A673 (cell line): ENCODE data around the gene NMNAT3. TPM values are rescaled to one million over a fixed set of nuclear protein-coding genes. Genes with fewer than 3 reads are reported as not detected.

Experiments used
- BruUV-seq: library from RNA; stranded (reverse); fragments of 400-500 nt; replicated peaks from 2 replicates; lab custom pipeline; 2021; lab: Mats Ljungman, UMichigan
- CTCF ChIA-PET: fragments of 300-600 bp; sonication (Branson Sonifier 250); formaldehyde crosslinking; loops from one replicate; lab custom pipeline; 2022; ENCODE audit warnings: antibody characterized with exemption; lab: Charles Lee
- POLR2A ChIA-PET: fragments of 300-600 bp; sonication (Branson Sonifier 250); formaldehyde crosslinking; loops from one replicate; lab custom pipeline; 2022; ENCODE audit warnings: antibody characterized with exemption; ENCODE audit not compliant: low non-redundant PET; lab: Charles Lee
- DNase-seq: peaks from one replicate; pipeline ENCODE4 v3.0.0-alpha.2; 2015; ENCODE audit warnings: low spot score
- H3K27ac ChIP-seq: fragments of 200-600 bp; sonication (generic); 2 replicates; pipeline ENCODE4 v1.5.1; 2016; ENCODE audit warnings: mixed run types, low read depth, mild to moderate bottlenecking, mixed read lengths, antibody characterized with exemption, low read length; ENCODE audit not compliant: poor library complexity, severe bottlenecking
- H3K27me3 ChIP-seq: fragments of 200-600 bp; sonication (generic); replicated peaks from 2 replicates; pipeline ENCODE4 v1.6.1; 2017; ENCODE audit warnings: mixed run types, low read depth, mild to moderate bottlenecking, mixed read lengths, antibody characterized with exemption, low read length; ENCODE audit not compliant: insufficient read depth, poor library complexity
- H3K36me3 ChIP-seq: fragments of 200-600 bp; sonication (generic); 2 replicates; pipeline ENCODE4 v1.6.1; 2016; ENCODE audit warnings: mixed run types, mild to moderate bottlenecking, mixed read lengths, antibody characterized with exemption, low read length; ENCODE audit not compliant: insufficient read depth, poor library complexity, severe bottlenecking
- H3K4me1 ChIP-seq: fragments of 200-600 bp; sonication (generic); 2 replicates; pipeline ENCODE4 v1.6.1; 2017; ENCODE audit warnings: mixed run types, mild to moderate bottlenecking, mixed read lengths, antibody characterized with exemption, low read length; ENCODE audit not compliant: insufficient read depth, poor library complexity, severe bottlenecking
- H3K4me3 ChIP-seq: fragments of 200-600 bp; sonication (generic); 2 replicates; pipeline ENCODE4 v1.5.1; 2016; ENCODE audit warnings: low read depth, mixed run types, mild to moderate bottlenecking, mixed read lengths, low read length; ENCODE audit not compliant: poor library complexity, severe bottlenecking
- H3K9me3 ChIP-seq: fragments of 200-600 bp; sonication (generic); 2 replicates; pipeline ENCODE4 v1.6.1; 2016; ENCODE audit warnings: mixed run types, low read depth, mild to moderate bottlenecking, mixed read lengths, antibody characterized with exemption, low read length; ENCODE audit not compliant: poor library complexity, severe bottlenecking
- EZH2 ChIP-seq: fragments of 200-600 bp; sonication (generic); IDR thresholded peaks from 2 replicates; pipeline ENCODE4 v1.6.1; 2017; ENCODE audit warnings: borderline replicate concordance, low read depth, mild to moderate bottlenecking, mixed read lengths, antibody characterized with exemption, low read length; ENCODE audit not compliant: poor library complexity, severe bottlenecking
- intact Hi-C: fragments of 100-400 bp; cut with micrococcal nuclease; formaldehyde crosslinking; loops from one replicate; pipeline ENCODE4 v1.10.0; 2022; ENCODE audit not compliant: unreplicated experiment
- total RNA-seq: library from RNA; stranded (reverse); gene quantifications from 2 replicates; pipeline ENCODE4 v1.2.3, GENCODE V29; 2021
- TF ChIP-seq, protein P1 (sequence below): fragments of 300-800, 200-600 bp; sonication (generic); conservative IDR thresholded peaks from 2 replicates; pipeline ENCODE4 v1.5.1; 2017; ENCODE audit warnings: low read depth, mild to moderate bottlenecking, antibody characterized with exemption, low read length, moderate library complexity, mixed read lengths

The NMNAT3 gene
- total RNA-seq, 1 experiment from 2014 or later, result 1.9 TPM

GRCh38 chr3:139710212-139710611 lies 32.4 kb upstream of the NMNAT3 start:
- no peak overlapping the region for H3K27ac ChIP-seq
- H3K9me3 ChIP-seq, result no peaks in the 10 kb centered on the region
- no peaks in the 10 kb centered on the region for H3K27me3 ChIP-seq
- no peaks in the 10 kb centered on the region for H3K4me1 ChIP-seq
- no peak for TF ChIP-seq EZH2
- TF ChIP-seq, protein P1, sequence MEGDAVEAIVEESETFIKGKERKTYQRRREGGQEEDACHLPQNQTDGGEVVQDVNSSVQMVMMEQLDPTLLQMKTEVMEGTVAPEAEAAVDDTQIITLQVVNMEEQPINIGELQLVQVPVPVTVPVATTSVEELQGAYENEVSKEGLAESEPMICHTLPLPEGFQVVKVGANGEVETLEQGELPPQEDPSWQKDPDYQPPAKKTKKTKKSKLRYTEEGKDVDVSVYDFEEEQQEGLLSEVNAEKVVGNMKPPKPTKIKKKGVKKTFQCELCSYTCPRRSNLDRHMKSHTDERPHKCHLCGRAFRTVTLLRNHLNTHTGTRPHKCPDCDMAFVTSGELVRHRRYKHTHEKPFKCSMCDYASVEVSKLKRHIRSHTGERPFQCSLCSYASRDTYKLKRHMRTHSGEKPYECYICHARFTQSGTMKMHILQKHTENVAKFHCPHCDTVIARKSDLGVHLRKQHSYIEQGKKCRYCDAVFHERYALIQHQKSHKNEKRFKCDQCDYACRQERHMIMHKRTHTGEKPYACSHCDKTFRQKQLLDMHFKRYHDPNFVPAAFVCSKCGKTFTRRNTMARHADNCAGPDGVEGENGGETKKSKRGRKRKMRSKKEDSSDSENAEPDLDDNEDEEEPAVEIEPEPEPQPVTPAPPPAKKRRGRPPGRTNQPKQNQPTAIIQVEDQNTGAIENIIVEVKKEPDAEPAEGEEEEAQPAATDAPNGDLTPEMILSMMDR, result no peak
- CTCF ChIA-PET, result no interaction called here
- no peak for DNase-seq
- no peak overlapping the region for H3K4me3 ChIP-seq
- POLR2A ChIA-PET, result no interaction called here
- no peaks in the 10 kb centered on the region for H3K36me3 ChIP-seq
- intact Hi-C loops, result no loop called here
- BruUV-seq, result no TSS peak

- Histone ChIP-seq H3K27ac (no peak overlapping the region), H3K4me3 (no peak overlapping the region), H3K27me3 (no peaks in the 10 kb centered on the region), H3K36me3 (no peaks in the 10 kb centered on the region), H3K4me1 (no peaks in the 10 kb centered on the region), H3K9me3 (no peaks in the 10 kb centered on the region)
- ChIA-PET CTCF (no interaction called here), POLR2A (no interaction called here)
- TF ChIP-seq, protein P1, result no peak
- TF ChIP-seq EZH2, result no peak
- DNase-seq, result no peak
- intact Hi-C loops, result no loop called here
- BruUV-seq, result no TSS peak
These were observed 27.9 kb upstream of the NMNAT3 start for GRCh38 chr3:139705631-139706030.

- H3K4me1 ChIP-seq, result no peaks in the 10 kb centered on the region
- H3K4me3 ChIP-seq, result no peak overlapping the region
- no peaks in the 10 kb centered on the region for H3K9me3 ChIP-seq
- ChIA-PET CTCF (interaction anchor here (0.5 kb wide), 1 partner anchor 258 kb away, joined by 3 read pairs; no protein-coding TSS in a partner anchor), POLR2A (no interaction called here)
- DNase-seq, result no peak
- no peaks in the 10 kb centered on the region for H3K27me3 ChIP-seq
- intact Hi-C loops, result no loop called here
- H3K27ac ChIP-seq, result no peak overlapping the region
- no TSS peak for BruUV-seq
- H3K36me3 ChIP-seq, result no peaks in the 10 kb centered on the region
- TF ChIP-seq EZH2, result no peak
- TF ChIP-seq, protein P1, result no peak
These were observed 18.5 kb upstream of the NMNAT3 start for GRCh38 chr3:139696314-139696604.
